Fibroblast of lung (primary cell): Measurements from ENCODE around the gene TMEM151B. TPM values are rescaled to one million over a fixed set of nuclear protein-coding genes. Genes with fewer than 3 reads are reported as not detected.

Source experiments
- DNase-seq, 2 donors: peaks; one replicate each; pipeline versions ENCODE4 v3.0.0 to v3.0.0-alpha.2; 2010; ENCODE audit warnings: low read depth in 2 of 2
- H2AFZ ChIP-seq: 2 replicates; pipeline ENCODE4 v1.5.1; 2012; ENCODE audit warnings: low read length, control low read depth, inconsistent platforms
- H3K27ac ChIP-seq: 2 replicates; pipeline ENCODE4 v1.5.1; 2011; ENCODE audit warnings: low read length, control low read depth; ENCODE audit not compliant: insufficient read depth
- H3K27me3 ChIP-seq: 2 replicates; pipeline ENCODE4 v1.5.1; 2011; ENCODE audit warnings: mild to moderate bottlenecking, low read length; ENCODE audit not compliant: control insufficient read depth, insufficient read depth
- H3K36me3 ChIP-seq: 2 replicates; pipeline ENCODE4 v1.5.1; 2011; ENCODE audit warnings: low read length; ENCODE audit not compliant: control insufficient read depth, insufficient read depth
- H3K4me1 ChIP-seq: 2 replicates; pipeline ENCODE4 v1.5.1; 2011; ENCODE audit warnings: low read length; ENCODE audit not compliant: control insufficient read depth, insufficient read depth; ENCODE audit errors: extremely low read depth
- H3K4me2 ChIP-seq: 2 replicates; pipeline ENCODE4 v1.5.1; 2011; ENCODE audit warnings: low read length, control low read depth; ENCODE audit not compliant: insufficient read depth; ENCODE audit errors: extremely low read depth
- H3K4me3 ChIP-seq, 4 experiments: fragments of 200-600 bp in 1 of 4; sonication (generic) in 1 of 4; replicated peaks in 1 of 4; 2 replicates each; pipeline ENCODE4 v1.5.1; 2011 to 2016; ENCODE audit warnings: low read length in 4 of 4, low read depth in 3 of 4, mild to moderate bottlenecking in 3 of 4, control low read depth in 2 of 4, inconsistent platforms in 1 of 4, mixed read lengths in 1 of 4; ENCODE audit not compliant: insufficient read depth in 1 of 4; ENCODE audit errors: control extremely low read depth in 1 of 4
- H3K79me2 ChIP-seq: 2 replicates; pipeline ENCODE4 v1.5.1; 2012; ENCODE audit warnings: mild to moderate bottlenecking, low read length, inconsistent platforms; ENCODE audit not compliant: control insufficient read depth, insufficient read depth
- H3K9ac ChIP-seq: 2 replicates; pipeline ENCODE4 v1.5.1; 2011; ENCODE audit warnings: mild to moderate bottlenecking, low read length, control low read depth; ENCODE audit not compliant: insufficient read depth
- H3K9me3 ChIP-seq: 2 replicates; pipeline ENCODE4 v1.5.1; 2012; ENCODE audit warnings: low read depth, low read length; ENCODE audit not compliant: control insufficient read depth, insufficient read depth
- H4K20me1 ChIP-seq: 2 replicates; pipeline ENCODE4 v1.5.1; 2011; ENCODE audit warnings: low read length; ENCODE audit not compliant: control insufficient read depth, insufficient read depth; ENCODE audit errors: extremely low read depth
- CTCF ChIP-seq, 2 donors: IDR thresholded peaks in 1 of 2; conservative IDR thresholded peaks in 1 of 2; 1 replicate in 1 of 2; 2 replicates in 1 of 2; pipeline ENCODE4 v1.5.1; 2011 to 2012; ENCODE audit warnings: low read length in 2 of 2, control low read depth in 1 of 2, inconsistent platforms in 1 of 2, low read depth in 1 of 2, mild to moderate bottlenecking in 1 of 2
- EZH2 ChIP-seq: IDR thresholded peaks from 2 replicates; pipeline ENCODE4 v1.5.1; 2012; ENCODE audit warnings: low read length, control low read depth, mild to moderate bottlenecking; ENCODE audit errors: missing control alignments
- polyA plus RNA-seq, 2 donors: library from polyadenylated mRNA; depleted of rRNA in 1 of 2; stranded (reverse) in 1 of 2; unstranded in 1 of 2; fragments of >200 nt; gene quantifications; 2 replicates each; pipeline ENCODE4 v1.2.1, GENCODE V29; 2011 to 2012; ENCODE audit warnings: missing spikeins in 1 of 2
- total RNA-seq: library from RNA; depleted of rRNA; stranded (reverse); fragments of >200 nt; gene quantifications from 2 replicates; pipeline ENCODE4 v1.2.1, GENCODE V29; 2014

TMEM151B gene
- total and polyA plus RNA-seq, 2 donors (not counting 1 experiment from before 2014, with no cell fraction given) = under 0.01 TPM; not detected in 1

DNA sequence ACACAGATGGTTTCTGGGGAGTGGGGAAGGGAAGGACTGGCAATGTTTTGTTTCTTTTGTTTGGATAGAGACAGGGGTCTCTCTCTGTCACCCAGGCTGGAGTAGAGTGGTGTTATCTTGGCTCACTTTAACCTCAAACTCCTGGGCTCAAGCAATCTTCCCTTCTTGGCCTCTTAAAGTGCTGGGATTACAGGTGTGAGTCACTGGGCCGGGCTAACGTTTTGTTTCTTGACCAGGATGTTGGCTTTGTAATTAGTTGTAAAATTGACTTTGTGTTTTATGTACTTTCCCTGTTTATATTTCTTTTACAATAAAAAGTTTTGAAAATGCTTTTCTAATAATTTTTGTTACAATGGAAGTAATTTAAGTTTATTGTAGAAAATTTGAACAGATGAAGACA, 83.1 kb downstream of the TMEM151B start:
- no peak for DNase-seq
- H3K9ac ChIP-seq = no peak overlapping the region
- TF ChIP-seq CTCF (conservative IDR thresholded peaks at IDR 0.05 in 1 of 2, IDR thresholded peaks at IDR 0.05 in 1 of 2; ENCODE audit: low read depth in 1 of 2, low read length in 2 of 2) = no peak
- TF ChIP-seq EZH2 = no peak

GRCh38 chr6:44355640-44356039, 85.4 kb downstream of the TMEM151B start:
- no peaks in the 10 kb centered on the region for H4K20me1 ChIP-seq
- TF ChIP-seq EZH2 (no peak), CTCF (conservative IDR thresholded peaks at IDR 0.05 in 1 of 2, IDR thresholded peaks at IDR 0.05 in 1 of 2; ENCODE audit: low read depth in 1 of 2, low read length in 2 of 2) (no peak)
- no peaks in the 10 kb centered on the region for H3K36me3 ChIP-seq
- no peak overlapping the region for H3K4me3 ChIP-seq
- no peak for DNase-seq
- peaks cover 17% of the 10 kb centered on the region for H3K27me3 ChIP-seq
- H3K4me2 ChIP-seq = no peak overlapping the region
- no peak overlapping the region for H3K9ac ChIP-seq
- H3K4me1 ChIP-seq = no peaks in the 10 kb centered on the region
- H3K27ac ChIP-seq = no peak overlapping the region
- H2AFZ ChIP-seq = no peak overlapping the region
- H3K9me3 ChIP-seq = no peaks in the 10 kb centered on the region
- no peaks in the 10 kb centered on the region for H3K79me2 ChIP-seq

More for the DNA sequence above, 83.1 kb downstream of the TMEM151B start:
- no peak overlapping the region for H3K4me3 ChIP-seq
- peaks cover 14% of the 10 kb centered on the region for H3K27me3 ChIP-seq
- H3K27ac ChIP-seq = no peak overlapping the region
- H3K9me3 ChIP-seq = no peaks in the 10 kb centered on the region
- no peak overlapping the region for H3K4me2 ChIP-seq
- no peaks in the 10 kb centered on the region for H3K36me3 ChIP-seq
- no peaks in the 10 kb centered on the region for H3K4me1 ChIP-seq
- no peaks in the 10 kb centered on the region for H3K79me2 ChIP-seq
- H4K20me1 ChIP-seq = no peaks in the 10 kb centered on the region
- no peak overlapping the region for H2AFZ ChIP-seq

GRCh38 chr6:44356487-44356886, 86.2 kb downstream of the TMEM151B start:
- Histone ChIP-seq H3K79me2 (no peaks in the 10 kb centered on the region), H3K4me2 (no peak overlapping the region), H3K27ac (no peak overlapping the region), H4K20me1 (no peaks in the 10 kb centered on the region), H3K27me3 (peaks cover 20% of the 10 kb centered on the region), H3K36me3 (no peaks in the 10 kb centered on the region), H3K9me3 (no peaks in the 10 kb centered on the region), H3K4me1 (no peaks in the 10 kb centered on the region), H3K4me3 (no peak overlapping the region), H2AFZ (no peak overlapping the region), H3K9ac (no peak overlapping the region)
- TF ChIP-seq CTCF (conservative IDR thresholded peaks at IDR 0.05 in 1 of 2, IDR thresholded peaks at IDR 0.05 in 1 of 2; ENCODE audit: low read depth in 1 of 2, low read length in 2 of 2) = no peak
- no peak for TF ChIP-seq EZH2
- DNase-seq = no peak

Other genes with a start within 250 kb of the TMEM151B start
- 53.7 and 60.6 TPM in 2 replicates for gene MRPL14, start 143.0 kb upstream of the TMEM151B start, total RNA-seq
- 36.2 and 51.9 TPM in 2 replicates for gene MRPL14, start 143.0 kb upstream of the TMEM151B start, polyA plus RNA-seq
- gene TMEM63B, start 142.9 kb upstream of the TMEM151B start, total RNA-seq = 22.9 and 42.1 TPM in 2 replicates
- 32.2 and 47.6 TPM in 2 replicates for gene TMEM63B, start 142.9 kb upstream of the TMEM151B start, polyA plus RNA-seq
- not detected in 2 replicates for gene CAPN11, start 111.6 kb upstream of the TMEM151B start, total RNA-seq
- gene CAPN11, start 111.6 kb upstream of the TMEM151B start, polyA plus RNA-seq = not detected in 2 replicates
- gene MYMX, start 53.5 kb upstream of the TMEM151B start, total RNA-seq = not detected in 2 replicates
- gene MYMX, start 53.5 kb upstream of the TMEM151B start, polyA plus RNA-seq = not detected in 2 replicates
- 7.7 and 13.4 TPM in 2 replicates for gene SLC29A1, start 46.9 kb upstream of the TMEM151B start, total RNA-seq
- gene SLC29A1, start 46.9 kb upstream of the TMEM151B start, polyA plus RNA-seq = 21.9 and 43.6 TPM in 2 replicates
- gene HSP90AB1, start 23.3 kb upstream of the TMEM151B start, total RNA-seq = 449 and 452 TPM in 2 replicates
- gene HSP90AB1, start 23.3 kb upstream of the TMEM151B start, polyA plus RNA-seq = 775 and 1,146 TPM in 2 replicates
- 57.0 and 88.4 TPM in 2 replicates for gene SLC35B2, start 12.9 kb upstream of the TMEM151B start, total RNA-seq
- gene SLC35B2, start 12.9 kb upstream of the TMEM151B start, polyA plus RNA-seq = 89.4 and 94.1 TPM in 2 replicates
- 5.4 and 6.4 TPM in 2 replicates for gene NFKBIE, start 4.9 kb upstream of the TMEM151B start, total RNA-seq
- gene NFKBIE, start 4.9 kb upstream of the TMEM151B start, polyA plus RNA-seq = 1.6 and 3.7 TPM in 2 replicates
- gene AARS2, start 42.9 kb downstream of the TMEM151B start, total RNA-seq = 16.4 and 24.3 TPM in 2 replicates
- 3.4 and 5.5 TPM in 2 replicates for gene AARS2, start 42.9 kb downstream of the TMEM151B start, polyA plus RNA-seq
- gene SPATS1, start 72.2 kb downstream of the TMEM151B start, total RNA-seq = under 0.01 TPM in 1 of 2 replicates, not detected in the other
- gene SPATS1, start 72.2 kb downstream of the TMEM151B start, polyA plus RNA-seq = not detected in 2 replicates
- gene CDC5L, start 117.3 kb downstream of the TMEM151B start, total RNA-seq = 22.5 and 23.9 TPM in 2 replicates
- 18.7 and 19.4 TPM in 2 replicates for gene CDC5L, start 117.3 kb downstream of the TMEM151B start, polyA plus RNA-seq